ENCODE measurements around the gene ATG4B. TPM values are rescaled to one million over a fixed set of nuclear protein-coding genes. Genes with fewer than 3 reads are reported as not detected.

The ATG4B gene
- total and polyA plus RNA-seq, 7 experiments from 2014 or later, result 49.7 to 131 (median 91.5) TPM

DNA sequence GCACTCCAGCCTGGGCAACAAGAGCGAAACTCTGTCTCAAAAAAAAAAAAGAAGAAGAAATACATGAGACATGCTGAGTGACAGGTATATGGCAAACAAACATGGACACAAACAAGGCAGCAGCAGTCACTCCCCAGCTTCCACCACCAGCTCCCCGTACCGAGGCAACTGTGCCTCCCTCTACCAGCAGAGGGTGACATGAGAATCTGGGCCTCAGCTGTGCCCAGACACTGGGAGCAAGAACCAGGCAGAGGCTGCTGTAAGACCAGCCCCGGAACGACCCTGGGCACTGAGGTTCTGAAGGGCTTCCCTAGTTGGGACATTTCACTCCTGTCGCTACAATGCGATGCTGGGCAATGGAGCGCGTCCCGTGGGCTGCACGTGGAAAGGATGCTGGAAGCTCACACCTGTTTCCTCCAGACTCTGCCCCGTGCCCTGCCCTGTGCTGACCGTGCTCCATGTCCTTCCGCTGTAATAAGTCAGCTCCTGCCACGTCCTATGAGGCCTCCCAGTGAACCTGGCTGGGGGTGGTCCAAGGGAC, 41.8 kb upstream of the ATG4B start:
- H3K27me3 ChIP-seq (ENCODE audit: control insufficient read depth in 2 of 2, insufficient read depth in 2 of 2, low read length in 2 of 2), result no peaks in the 10 kb centered on the region
- H3K36me3 ChIP-seq (ENCODE audit: control insufficient read depth in 2 of 3, insufficient read depth in 3 of 3, low read length in 3 of 3), result peaks cover 0 to 46% (median 11%) of the 10 kb centered on the region in 3 experiments
- H3K27ac ChIP-seq (ENCODE audit: low read depth, low read length), result no peak overlapping the region
- intact Hi-C loops (cut with micrococcal nuclease), result no loop called here
- no peaks in the 10 kb centered on the region for H3K4me1 ChIP-seq (ENCODE audit: control insufficient read depth in 2 of 2, insufficient read depth in 2 of 2, low read length in 2 of 2)
- H3K4me3 Mint-ChIP-seq, result no peak overlapping the region
- H3K27ac Mint-ChIP-seq, result no peak overlapping the region
- H3K27me3 Mint-ChIP-seq, result no peaks in the 10 kb centered on the region
- H3K9me3 Mint-ChIP-seq, result peaks cover 0 to 2% (median 0%) of the 10 kb centered on the region in 11 donors
- H3K36me3 Mint-ChIP-seq, result peaks cover 8 to 35% (median 9%) of the 10 kb centered on the region in 5 donors
- no peaks in the 10 kb centered on the region for H3K9me3 ChIP-seq (ENCODE audit: control insufficient read depth in 2 of 3, low read length in 3 of 3)
- ChIA-PET POLR2A (no interaction called here), CTCF (no interaction called here)
- ATAC-seq (peak; percentile 55), DNase-seq (peak in 1 of 9 donors; percentile 7)
- peaks cover 0 to 8% (median 2%) of the 10 kb centered on the region in 7 donors for H3K4me1 Mint-ChIP-seq
- no peak overlapping the region for H3K4me3 ChIP-seq (ENCODE audit: low read length)

DNA sequence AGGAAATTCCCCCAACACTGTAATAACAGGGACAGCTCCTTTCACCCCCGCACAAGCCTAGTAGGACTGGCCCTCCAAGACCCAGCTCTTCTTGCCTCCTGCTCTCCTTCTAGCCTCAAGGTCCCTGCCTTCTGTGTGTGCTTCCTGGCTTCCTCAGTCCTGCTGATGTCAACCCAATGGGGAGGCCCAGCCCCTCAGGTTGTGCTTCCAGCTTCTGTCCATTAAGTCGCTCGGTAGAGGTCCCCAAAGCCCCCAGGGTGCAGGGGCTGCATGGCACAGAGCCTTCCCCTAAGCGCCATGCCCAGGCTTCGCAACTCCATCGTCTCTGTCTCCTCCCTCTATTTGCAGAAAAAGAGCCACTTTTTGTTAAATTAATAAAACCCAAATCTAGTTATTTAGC, 39.9 kb upstream of the ATG4B start:
- Mint-ChIP-seq H3K9me3 (peaks cover 0 to under 1% (median 0%) of the 10 kb centered on the region in 11 donors), H3K36me3 (peaks cover 9 to 45% (median 14%) of the 10 kb centered on the region in 5 donors), H3K27me3 (no peaks in the 10 kb centered on the region), H3K4me3 (no peak overlapping the region), H3K4me1 (peaks cover 0 to 8% (median under 1%) of the 10 kb centered on the region in 7 donors), H3K27ac (peak overlapping the region in 2 of 9 donors; percentile 34 to 66)
- ChIA-PET POLR2A (interaction anchor here (0.5 kb wide), 1 partner anchor 281 kb away, joined by 3 read pairs; no protein-coding TSS in a partner anchor), CTCF (no interaction called here)
- intact Hi-C loops (cut with micrococcal nuclease), result no loop called here
- Histone ChIP-seq H3K4me3 (ENCODE audit: low read length) (no peak overlapping the region), H3K4me1 (ENCODE audit: control insufficient read depth in 2 of 2, insufficient read depth in 2 of 2, low read length in 2 of 2) (no peaks in the 10 kb centered on the region), H3K36me3 (ENCODE audit: control insufficient read depth in 2 of 3, insufficient read depth in 3 of 3, low read length in 3 of 3) (peaks cover 0 to 49% (median 11%) of the 10 kb centered on the region in 3 experiments), H3K9me3 (ENCODE audit: control insufficient read depth in 2 of 3, low read length in 3 of 3) (no peaks in the 10 kb centered on the region), H3K27ac (ENCODE audit: low read depth, low read length) (no peak overlapping the region), H3K27me3 (ENCODE audit: control insufficient read depth in 2 of 2, insufficient read depth in 2 of 2, low read length in 2 of 2) (no peaks in the 10 kb centered on the region)
- DNase-seq (no peak), ATAC-seq (no peak)

- H3K9me3 Mint-ChIP-seq, result no peaks in the 10 kb centered on the region
- peaks cover 9 to 45% (median 14%) of the 10 kb centered on the region in 5 donors for H3K36me3 Mint-ChIP-seq
- H3K27ac ChIP-seq (ENCODE audit: low read depth, low read length), result no peak overlapping the region
- intact Hi-C loops (cut with micrococcal nuclease), result loop anchor here in 1 of 2 donors (2.0 kb wide), 1 partner anchor 747 kb away; no protein-coding TSS in a partner anchor
- no peaks in the 10 kb centered on the region for H3K27me3 ChIP-seq (ENCODE audit: control insufficient read depth in 2 of 2, insufficient read depth in 2 of 2, low read length in 2 of 2)
- no peak for DNase-seq
- CTCF ChIA-PET, result interaction anchor here (1.1 kb wide), 1 partner anchor 747 kb away, joined by 5 read pairs; no protein-coding TSS in a partner anchor
- no peak overlapping the region for H3K4me3 Mint-ChIP-seq
- H3K27ac Mint-ChIP-seq, result peak overlapping the region in 1 of 9 donors; percentile 34
- H3K27me3 Mint-ChIP-seq, result no peaks in the 10 kb centered on the region
- no peaks in the 10 kb centered on the region for H3K9me3 ChIP-seq (ENCODE audit: control insufficient read depth in 2 of 3, low read length in 3 of 3)
- no peaks in the 10 kb centered on the region for H3K4me1 ChIP-seq (ENCODE audit: control insufficient read depth in 2 of 2, insufficient read depth in 2 of 2, low read length in 2 of 2)
- ATAC-seq, result no peak
- no peak overlapping the region for H3K4me3 ChIP-seq (ENCODE audit: low read length)
- H3K36me3 ChIP-seq (ENCODE audit: control insufficient read depth in 2 of 3, insufficient read depth in 3 of 3, low read length in 3 of 3), result peaks cover 0 to 51% (median 11%) of the 10 kb centered on the region in 3 experiments
- POLR2A ChIA-PET, result interaction anchor here (0.7 kb wide), 1 partner anchor 228 kb away, joined by 3 read pairs; no protein-coding TSS in a partner anchor
- peaks cover 0 to 8% (median 0%) of the 10 kb centered on the region in 7 donors for H3K4me1 Mint-ChIP-seq
Measured at GRCh38 chr2:241598061-241598460, 39.4 kb upstream of the ATG4B start.

DNA sequence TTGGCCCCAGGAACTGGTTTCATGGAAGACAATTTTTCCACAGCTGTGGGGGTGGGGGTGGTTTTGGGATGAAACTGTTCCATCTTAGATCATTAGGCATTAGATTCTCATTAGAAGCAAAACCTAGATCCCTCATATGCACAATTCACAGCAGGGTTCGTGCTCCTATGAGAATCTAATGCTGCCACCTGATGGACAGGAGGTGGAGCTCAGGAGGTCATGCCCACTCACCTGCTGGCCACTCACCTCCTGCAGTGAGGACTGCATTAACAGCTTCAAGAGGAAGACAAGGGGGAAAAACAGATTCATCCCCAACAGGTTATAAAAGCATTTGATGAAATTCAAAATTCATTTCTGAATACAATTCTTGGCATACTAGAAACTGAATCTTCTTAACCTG, 39.0 kb upstream of the ATG4B start:
- no peak overlapping the region for H3K4me3 ChIP-seq (ENCODE audit: low read length)
- no peak for DNase-seq
- CTCF ChIA-PET, result interaction anchor here (1.1 kb wide), 1 partner anchor 747 kb away, joined by 5 read pairs; no protein-coding TSS in a partner anchor
- intact Hi-C loops (cut with micrococcal nuclease), result loop anchor here in 1 of 2 donors (2.0 kb wide), 1 partner anchor 748 kb away; no protein-coding TSS in a partner anchor
- H3K27ac ChIP-seq (ENCODE audit: low read depth, low read length), result no peak overlapping the region
- H3K9me3 ChIP-seq (ENCODE audit: control insufficient read depth in 2 of 3, low read length in 3 of 3), result no peaks in the 10 kb centered on the region
- no peaks in the 10 kb centered on the region for H3K27me3 Mint-ChIP-seq
- no peaks in the 10 kb centered on the region for H3K9me3 Mint-ChIP-seq
- H3K27ac Mint-ChIP-seq, result no peak overlapping the region
- no peaks in the 10 kb centered on the region for H3K27me3 ChIP-seq (ENCODE audit: control insufficient read depth in 2 of 2, insufficient read depth in 2 of 2, low read length in 2 of 2)
- POLR2A ChIA-PET, result interaction anchor here (0.7 kb wide), 1 partner anchor 229 kb away, joined by 3 read pairs; no protein-coding TSS in a partner anchor
- H3K36me3 Mint-ChIP-seq, result peaks cover 11 to 48% (median 14%) of the 10 kb centered on the region in 5 donors
- H3K4me1 Mint-ChIP-seq, result peaks cover 0 to 8% (median 0%) of the 10 kb centered on the region in 7 donors
- peaks cover 0 to 48% (median 11%) of the 10 kb centered on the region in 3 experiments for H3K36me3 ChIP-seq (ENCODE audit: control insufficient read depth in 2 of 3, insufficient read depth in 3 of 3, low read length in 3 of 3)
- no peak for ATAC-seq
- H3K4me1 ChIP-seq (ENCODE audit: control insufficient read depth in 2 of 2, insufficient read depth in 2 of 2, low read length in 2 of 2), result no peaks in the 10 kb centered on the region
- no peak overlapping the region for H3K4me3 Mint-ChIP-seq

- Mint-ChIP-seq H3K27ac (peak overlapping the region in 1 of 9 donors; percentile 46), H3K27me3 (no peaks in the 10 kb centered on the region), H3K4me3 (no peak overlapping the region), H3K36me3 (peaks cover 10 to 43% (median 13%) of the 10 kb centered on the region in 5 donors), H3K4me1 (peaks cover 0 to 8% (median 0%) of the 10 kb centered on the region in 7 donors), H3K9me3 (no peaks in the 10 kb centered on the region)
- Histone ChIP-seq H3K4me3 (ENCODE audit: low read length) (no peak overlapping the region), H3K4me1 (ENCODE audit: control insufficient read depth in 2 of 2, insufficient read depth in 2 of 2, low read length in 2 of 2) (no peaks in the 10 kb centered on the region), H3K27ac (ENCODE audit: low read depth, low read length) (no peak overlapping the region), H3K36me3 (ENCODE audit: control insufficient read depth in 2 of 3, insufficient read depth in 3 of 3, low read length in 3 of 3) (peaks cover 0 to 39% (median 8%) of the 10 kb centered on the region in 3 experiments), H3K9me3 (ENCODE audit: control insufficient read depth in 2 of 3, low read length in 3 of 3) (no peaks in the 10 kb centered on the region), H3K27me3 (ENCODE audit: control insufficient read depth in 2 of 2, insufficient read depth in 2 of 2, low read length in 2 of 2) (no peaks in the 10 kb centered on the region)
- DNase-seq, result no peak
- CTCF ChIA-PET, result no interaction called here
- intact Hi-C loops (cut with micrococcal nuclease), result loop anchor here in 1 of 2 donors (2.0 kb wide), 1 partner anchor 749 kb away; no protein-coding TSS in a partner anchor
- POLR2A ChIA-PET, result no interaction called here
- no peak for ATAC-seq
Measured at GRCh38 chr2:241599615-241600014, 37.9 kb upstream of the ATG4B start.

DNA sequence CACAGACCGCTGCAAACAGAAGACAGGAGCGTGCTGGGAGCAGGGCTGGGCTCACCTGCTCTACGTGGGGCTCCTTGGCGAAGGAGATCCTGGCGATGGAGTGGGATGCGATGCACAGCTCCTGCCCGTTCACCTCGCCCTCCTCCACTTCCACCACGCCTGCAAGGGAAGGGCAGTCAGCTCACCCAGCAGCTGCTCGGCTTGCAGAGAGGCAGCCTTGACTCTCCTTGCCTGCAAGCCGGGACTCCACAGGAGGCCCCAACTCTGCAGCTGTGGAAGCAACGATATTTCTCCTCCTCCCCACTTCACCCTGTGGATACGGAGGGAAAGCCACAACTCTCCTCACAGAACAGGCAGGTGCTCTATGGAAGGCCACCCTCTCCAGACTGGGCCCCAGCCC, 35.7 kb upstream of the ATG4B start:
- Mint-ChIP-seq H3K9me3 (no peaks in the 10 kb centered on the region), H3K36me3 (peaks cover 10 to 45% (median 13%) of the 10 kb centered on the region in 5 donors), H3K27me3 (no peaks in the 10 kb centered on the region), H3K4me3 (no peak overlapping the region), H3K4me1 (peaks cover 0 to 8% (median 2%) of the 10 kb centered on the region in 7 donors), H3K27ac (no peak overlapping the region)
- ChIA-PET POLR2A (no interaction called here), CTCF (no interaction called here)
- Histone ChIP-seq H3K27me3 (ENCODE audit: control insufficient read depth in 2 of 2, insufficient read depth in 2 of 2, low read length in 2 of 2) (no peaks in the 10 kb centered on the region), H3K4me1 (ENCODE audit: control insufficient read depth in 2 of 2, insufficient read depth in 2 of 2, low read length in 2 of 2) (no peaks in the 10 kb centered on the region), H3K4me3 (ENCODE audit: low read length) (no peak overlapping the region), H3K9me3 (ENCODE audit: control insufficient read depth in 2 of 3, low read length in 3 of 3) (no peaks in the 10 kb centered on the region), H3K36me3 (ENCODE audit: control insufficient read depth in 2 of 3, insufficient read depth in 3 of 3, low read length in 3 of 3) (peaks cover 7 to 42% (median 12%) of the 10 kb centered on the region in 3 experiments), H3K27ac (ENCODE audit: low read depth, low read length) (no peak overlapping the region)
- ATAC-seq, result no peak
- intact Hi-C loops (cut with micrococcal nuclease), result no loop called here
- DNase-seq, result no peak

All from naive thymus-derived CD4-positive, alpha-beta T cell (primary cell).